HepG2 (cell line): ENCODE results near the gene RBBP9. TPM values are rescaled to one million over a fixed set of nuclear protein-coding genes. Genes with fewer than 3 reads are reported as not detected.

Experiments
- GLI4 ChIP-seq: sonication (generic); formaldehyde crosslinking; IDR thresholded peaks from 2 replicates; pipeline ENCODE4 v1.5.1; 2020; ENCODE audit warnings: missing genetic modification reagents, mild to moderate bottlenecking, moderate library complexity, borderline replicate concordance
- KLF16 ChIP-seq, 2 experiments: sonication (generic) in 1 of 2; formaldehyde crosslinking in 1 of 2; IDR thresholded peaks; 2 replicates each; pipeline versions ENCODE4 v1.6.1 to v1.8.0; 2016 to 2023; ENCODE audit warnings: missing genetic modification reagents in 2 of 2, missing compliant biosample characterization in 1 of 2
- MAFG ChIP-seq: sonication (generic); formaldehyde crosslinking; IDR thresholded peaks from 2 replicates; pipeline ENCODE4 v1.5.1; 2020; ENCODE audit warnings: mild to moderate bottlenecking, missing genetic modification reagents
- ONECUT2 ChIP-seq: sonication (generic); formaldehyde crosslinking; IDR thresholded peaks from 2 replicates; pipeline ENCODE4 v1.4.0; 2020; ENCODE audit warnings: missing genetic modification reagents
- RBM39 ChIP-seq: fragments of 200-400 bp; formaldehyde crosslinking; IDR thresholded peaks from one replicate; pipeline ENCODE4 v1.6.1; 2018; ENCODE audit warnings: antibody characterized with exemption, mild to moderate bottlenecking, low read depth, low read length; ENCODE audit not compliant: poor library complexity, severe bottlenecking
- RFXANK ChIP-seq: IDR thresholded peaks from 2 replicates; pipeline ENCODE4 v1.6.1; 2016
- SMARCE1 ChIP-seq: fragments of 450-650 bp; IDR thresholded peaks from 2 replicates; pipeline ENCODE4 v1.6.1; 2017; ENCODE audit warnings: borderline replicate concordance
- SNRNP70 ChIP-seq: fragments of 200-400 bp; formaldehyde crosslinking; IDR thresholded peaks from 2 replicates; pipeline ENCODE4 v1.6.1; 2017; ENCODE audit warnings: mild to moderate bottlenecking, low read depth, low read length, moderate library complexity
- SRSF4 ChIP-seq: fragments of 200-400 bp; formaldehyde crosslinking; IDR thresholded peaks from one replicate; pipeline ENCODE4 v1.6.1; 2018; ENCODE audit warnings: mild to moderate bottlenecking, low read depth, low read length, moderate library complexity; ENCODE audit not compliant: poor library complexity, severe bottlenecking
- ZNF121 ChIP-seq: sonication (generic); formaldehyde crosslinking; IDR thresholded peaks from 2 replicates; pipeline ENCODE4 v1.5.0; 2020; ENCODE audit warnings: mild to moderate bottlenecking, missing genetic modification reagents
- ZNF232 ChIP-seq: sonication (generic); formaldehyde crosslinking; IDR thresholded peaks from 2 replicates; pipeline ENCODE4 v1.4.0; 2020; ENCODE audit warnings: missing genetic modification reagents, borderline replicate concordance
- ZNF292 ChIP-seq: sonication (generic); formaldehyde crosslinking; IDR thresholded peaks from 2 replicates; pipeline ENCODE4 v1.8.1; 2022; ENCODE audit warnings: mild to moderate bottlenecking, low read depth, missing genetic modification reagents, borderline replicate concordance
- ZNF512B ChIP-seq: sonication (generic); formaldehyde crosslinking; IDR thresholded peaks from 2 replicates; pipeline ENCODE4 v1.5.1; 2020; ENCODE audit warnings: missing genetic modification reagents, mild to moderate bottlenecking, borderline replicate concordance
- ZNF567 ChIP-seq: sonication (generic); formaldehyde crosslinking; IDR thresholded peaks from 2 replicates; pipeline ENCODE4 v1.8.1; 2023; ENCODE audit warnings: mild to moderate bottlenecking, missing genetic modification reagents, borderline replicate concordance
- ZNF672 ChIP-seq: sonication (generic); formaldehyde crosslinking; IDR thresholded peaks from 2 replicates; pipeline ENCODE4 v1.8.1; 2022; ENCODE audit warnings: missing genetic modification reagents
- ZNF792 ChIP-seq: IDR thresholded peaks from 2 replicates; pipeline ENCODE4 v1.6.1; 2016
- ZZZ3 ChIP-seq: sonication (generic); formaldehyde crosslinking; IDR thresholded peaks from 2 replicates; pipeline ENCODE4 v1.4.0; 2020; ENCODE audit warnings: missing genetic modification reagents, mild to moderate bottlenecking, borderline replicate concordance
- polyA plus RNA-seq, 8 experiments: library from polyadenylated mRNA; depleted of rRNA in 3 of 8; stranded (reverse) in 7 of 8; unstranded in 1 of 8; fragments of >200 nt; fragmentation: Illumina TruSeq in 4 of 8; extraction: Trizol in 4 of 8; gene quantifications; 2 replicates each; pipeline versions ENCODE4 v1.2.1 to v1.2.3, GENCODE V29; 2011 to 2016; ENCODE audit warnings: low read depth in 4 of 8, missing spikeins in 1 of 8, mixed read lengths in 1 of 8; ENCODE audit not compliant: insufficient read depth in 1 of 8
- total RNA-seq, 5 experiments: library from RNA; depleted of rRNA; stranded (reverse); fragments of >200 nt; fragmentation: Illumina TruSeq; extraction: Trizol; gene quantifications; 2 replicates each; pipeline ENCODE4 v1.2.3, GENCODE V29; 2016; ENCODE audit warnings: low read depth in 1 of 5
- TF ChIP-seq, protein P1 (sequence below), 2 experiments: sonication (generic) in 1 of 2; formaldehyde crosslinking in 1 of 2; IDR thresholded peaks; 2 replicates each; pipeline versions ENCODE4 v1.4.0 to v1.6.1; 2016 to 2020; ENCODE audit warnings: borderline replicate concordance in 1 of 2, low read depth in 1 of 2, mild to moderate bottlenecking in 1 of 2, missing genetic modification reagents in 1 of 2
- TF ChIP-seq, protein P2 (sequence below): sonication (generic); formaldehyde crosslinking; IDR thresholded peaks from 2 replicates; pipeline ENCODE4 v1.4.0; 2020; ENCODE audit warnings: missing genetic modification reagents

The RBBP9 gene
- total and polyA plus RNA-seq, 2 of the 13 experiments (the other 11 are each of a cell fraction or from before 2014, with no cell fraction given) = 28.0 to 56.3 TPM

- TF ChIP-seq, protein P1, sequence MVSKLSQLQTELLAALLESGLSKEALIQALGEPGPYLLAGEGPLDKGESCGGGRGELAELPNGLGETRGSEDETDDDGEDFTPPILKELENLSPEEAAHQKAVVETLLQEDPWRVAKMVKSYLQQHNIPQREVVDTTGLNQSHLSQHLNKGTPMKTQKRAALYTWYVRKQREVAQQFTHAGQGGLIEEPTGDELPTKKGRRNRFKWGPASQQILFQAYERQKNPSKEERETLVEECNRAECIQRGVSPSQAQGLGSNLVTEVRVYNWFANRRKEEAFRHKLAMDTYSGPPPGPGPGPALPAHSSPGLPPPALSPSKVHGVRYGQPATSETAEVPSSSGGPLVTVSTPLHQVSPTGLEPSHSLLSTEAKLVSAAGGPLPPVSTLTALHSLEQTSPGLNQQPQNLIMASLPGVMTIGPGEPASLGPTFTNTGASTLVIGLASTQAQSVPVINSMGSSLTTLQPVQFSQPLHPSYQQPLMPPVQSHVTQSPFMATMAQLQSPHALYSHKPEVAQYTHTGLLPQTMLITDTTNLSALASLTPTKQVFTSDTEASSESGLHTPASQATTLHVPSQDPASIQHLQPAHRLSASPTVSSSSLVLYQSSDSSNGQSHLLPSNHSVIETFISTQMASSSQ (IDR thresholded peaks at IDR 0.05; ENCODE audit: low read depth) = peak; percentile 27; the same call in 1 of the 2 replicates
- TF ChIP-seq, protein P1 (CRISPR knock-in tag; IDR thresholded peaks at IDR 0.05; ENCODE audit: borderline replicate concordance) = peak; percentile 41; the same call in 1 of the 2 replicates
- TF ChIP-seq RFXANK (CRISPR knock-in tag) (peak; percentile 89; the same call in 1 of the 2 replicates), KLF16 (CRISPR knock-in tag; IDR thresholded peaks at IDR 0.05) (peak in 1 of 2 experiments; percentile 94; a peak in 2 of 4 replicates), SRSF4 (no peak), ZNF232 (0 out of 2 replicates have a peak, but pooled peaks have one; percentile 82), RBM39 (peak; percentile 89), ZNF567 (CRISPR knock-in tag) (peak; percentile 77; the same call in 1 of the 2 replicates), ZNF292 (CRISPR knock-in tag) (peak; percentile 44; the same call in 1 of the 2 replicates), ZNF121 (CRISPR knock-in tag) (no peak; the same call in 1 of the 2 replicates), MAFG (CRISPR knock-in tag) (no peak), SMARCE1 (no peak), ONECUT2 (CRISPR knock-in tag) (peak; percentile 53), ZNF792 (CRISPR knock-in tag) (peak; percentile 97), GLI4 (CRISPR knock-in tag) (peak; percentile 69; the same call in 1 of the 2 replicates), ZNF672 (CRISPR knock-in tag) (no peak), ZZZ3 (CRISPR knock-in tag) (peak; percentile 97; the same call in 1 of the 2 replicates), ZNF512B (CRISPR knock-in tag) (no peak), SNRNP70 (no peak)
- TF ChIP-seq, protein P2, sequence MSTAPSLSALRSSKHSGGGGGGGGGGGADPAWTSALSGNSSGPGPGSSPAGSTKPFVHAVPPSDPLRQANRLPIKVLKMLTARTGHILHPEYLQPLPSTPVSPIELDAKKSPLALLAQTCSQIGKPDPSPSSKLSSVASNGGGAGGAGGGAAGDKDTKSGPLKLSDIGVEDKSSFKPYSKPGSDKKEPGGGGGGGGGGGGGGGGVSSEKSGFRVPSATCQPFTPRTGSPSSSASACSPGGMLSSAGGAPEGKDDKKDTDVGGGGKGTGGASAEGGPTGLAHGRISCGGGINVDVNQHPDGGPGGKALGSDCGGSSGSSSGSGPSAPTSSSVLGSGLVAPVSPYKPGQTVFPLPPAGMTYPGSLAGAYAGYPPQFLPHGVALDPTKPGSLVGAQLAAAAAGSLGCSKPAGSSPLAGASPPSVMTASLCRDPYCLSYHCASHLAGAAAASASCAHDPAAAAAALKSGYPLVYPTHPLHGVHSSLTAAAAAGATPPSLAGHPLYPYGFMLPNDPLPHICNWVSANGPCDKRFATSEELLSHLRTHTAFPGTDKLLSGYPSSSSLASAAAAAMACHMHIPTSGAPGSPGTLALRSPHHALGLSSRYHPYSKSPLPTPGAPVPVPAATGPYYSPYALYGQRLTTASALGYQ (CRISPR knock-in tag) = peak; percentile 84
These were observed 29.9 kb downstream of the RBBP9 start, which contains the start of the genes DZANK1 and POLR3F (continued) for GRCh38 chr20:18466894-18467730.
